Measurements from ENCODE around the gene BBS7.
A peak's percentile ranks its signal among the peaks of the same experiment; 100 is the strongest.

The BBS7 gene

DNA sequence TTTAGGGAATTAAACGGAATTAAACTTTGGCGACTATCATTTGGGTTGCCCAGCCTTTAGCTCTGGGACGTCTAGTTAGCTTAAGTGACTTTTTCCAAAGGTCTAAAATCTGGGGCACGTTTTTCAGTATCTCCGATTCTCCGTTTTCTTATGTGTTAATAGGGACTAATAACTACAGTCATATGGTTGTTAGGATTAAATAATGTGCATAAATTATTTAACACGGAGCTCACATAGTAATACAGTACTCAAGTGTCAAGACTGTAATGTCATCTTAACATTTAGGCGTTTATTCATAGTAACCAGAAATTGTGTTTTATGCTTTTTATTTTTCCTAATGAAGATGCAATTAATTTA lies 46.1 kb downstream of the BBS7 start:
- DNase-seq = no peak

DNA sequence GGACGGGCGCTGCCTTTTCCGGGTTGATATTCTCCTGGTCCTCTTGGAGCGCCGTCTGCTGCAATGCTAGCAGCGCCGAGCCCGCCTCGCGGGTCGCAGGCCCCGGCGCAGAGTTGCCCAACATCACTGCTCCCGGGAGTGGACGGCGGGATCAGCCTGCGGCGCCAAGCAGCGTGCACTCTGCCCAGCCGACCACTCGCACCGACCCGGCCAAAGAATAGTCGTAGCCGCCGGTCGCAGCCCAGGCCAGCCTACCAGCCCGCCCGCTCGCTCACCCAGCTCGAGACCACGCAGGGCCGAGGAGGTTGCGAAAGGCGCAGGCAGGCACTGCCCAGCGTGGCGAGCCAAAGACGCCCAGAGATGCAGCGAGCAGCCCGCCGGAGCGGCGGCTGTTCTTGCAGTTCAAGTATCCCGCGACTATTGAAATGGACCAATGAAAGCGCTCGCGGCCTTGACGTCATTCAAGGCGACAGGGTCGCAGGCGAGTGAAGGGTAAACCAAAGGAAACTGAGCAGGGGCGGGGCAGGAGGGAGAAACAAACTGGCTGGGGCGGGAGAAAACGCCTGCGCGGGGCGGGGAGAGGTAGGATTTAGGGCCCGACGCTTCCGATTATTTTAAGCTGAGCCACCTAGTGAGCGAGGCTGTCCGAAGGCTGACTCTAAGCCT lies 46.6 kb downstream of the BBS7 start, which contains the start of gene CCNA2:
Gene CCNA2, minus strand, starts transcription at position 379 of the 666 bp plus-strand sequence. Its CDS starts 255 bp downstream, at position 124.
- peak; percentile 97 for DNase-seq

GRCh38 chr4:121822796-121823504 lies 47.3 kb downstream of the BBS7 start:
- peak; percentile 42 for DNase-seq

DNA sequence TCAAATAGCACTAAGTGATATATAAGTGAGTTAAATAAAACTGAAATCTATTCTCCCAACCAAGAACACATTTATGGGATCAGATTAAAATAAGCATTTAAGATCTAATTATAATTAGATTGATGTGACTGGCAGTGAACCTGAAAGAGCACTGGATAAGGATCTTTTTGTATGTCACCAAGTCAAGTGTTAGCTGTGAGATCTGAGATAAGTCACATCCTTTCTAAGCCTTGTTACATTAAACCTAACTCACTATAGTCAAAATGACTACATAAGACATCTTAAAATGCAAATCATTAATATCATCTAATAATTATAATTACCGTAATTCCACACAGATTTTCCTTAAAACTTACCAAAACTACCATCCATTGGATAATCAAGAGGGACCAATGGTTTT lies 48.2 kb downstream of the BBS7 start:
- DNase-seq = no peak

DNA sequence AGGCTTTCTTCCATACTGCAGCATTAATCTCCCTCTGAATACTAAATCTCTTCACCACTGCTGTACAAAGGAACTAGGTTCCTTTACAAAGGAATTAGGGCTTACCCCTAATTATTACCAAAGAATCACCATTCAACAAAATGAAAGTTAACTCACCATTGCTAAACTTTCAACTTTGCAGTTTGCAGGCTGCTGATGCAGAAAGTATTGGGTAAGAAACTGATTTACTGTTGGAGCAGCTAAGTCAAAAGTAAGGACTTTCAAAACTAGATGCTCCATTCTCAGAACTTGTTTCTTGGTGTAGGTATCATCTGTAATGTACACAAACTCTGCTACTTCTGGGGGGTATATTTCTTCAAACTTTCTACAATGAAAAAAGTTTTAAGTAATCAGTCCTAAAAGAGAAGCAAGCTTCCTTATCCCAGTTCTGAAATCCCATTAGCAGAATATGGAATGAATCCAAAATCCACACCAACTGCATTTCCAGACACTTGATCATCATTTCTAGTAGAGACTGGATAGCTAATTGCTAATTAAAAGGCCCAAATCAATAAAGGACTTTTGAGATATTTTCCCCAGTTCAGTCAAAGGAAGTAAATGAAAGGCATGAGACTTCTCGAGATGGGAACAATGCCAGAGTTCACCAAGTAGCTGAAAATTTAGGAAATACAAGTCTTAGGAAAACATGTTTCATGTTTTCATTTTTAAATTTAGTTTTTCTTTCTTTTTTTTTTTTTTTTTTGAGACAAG lies 50.9 kb downstream of the BBS7 start:
- peak; percentile 42 for DNase-seq

GRCh38 chr4:121818215-121818614 lies 52.1 kb downstream of the BBS7 start:
- no peak for DNase-seq

- DNase-seq = no peak
Observed at GRCh38 chr4:121817701-121818100, 52.6 kb downstream of the BBS7 start.

DNA sequence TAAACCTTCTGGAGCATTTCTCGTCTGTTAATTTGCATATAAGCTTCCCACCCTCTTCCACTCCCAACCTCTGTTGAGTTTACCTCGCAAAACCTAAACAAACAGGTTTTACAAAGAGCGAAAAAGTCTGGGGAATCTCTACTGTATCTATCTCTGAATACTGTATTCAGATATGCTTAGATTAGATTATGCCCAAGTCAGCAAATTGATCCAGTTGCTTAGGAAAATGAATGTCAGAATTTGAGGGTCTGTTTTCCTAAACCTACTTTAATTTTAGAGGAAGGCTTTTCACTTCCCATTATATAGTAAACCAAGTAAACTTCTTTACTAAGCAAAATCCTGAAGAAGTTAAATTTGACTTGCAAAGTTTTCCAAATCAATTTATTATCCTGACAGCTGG lies 53.3 kb downstream of the BBS7 start:
- no peak for DNase-seq

- no peak for DNase-seq
Observed at GRCh38 chr4:121814756-121815155, 55.5 kb downstream of the BBS7 start.

DNA sequence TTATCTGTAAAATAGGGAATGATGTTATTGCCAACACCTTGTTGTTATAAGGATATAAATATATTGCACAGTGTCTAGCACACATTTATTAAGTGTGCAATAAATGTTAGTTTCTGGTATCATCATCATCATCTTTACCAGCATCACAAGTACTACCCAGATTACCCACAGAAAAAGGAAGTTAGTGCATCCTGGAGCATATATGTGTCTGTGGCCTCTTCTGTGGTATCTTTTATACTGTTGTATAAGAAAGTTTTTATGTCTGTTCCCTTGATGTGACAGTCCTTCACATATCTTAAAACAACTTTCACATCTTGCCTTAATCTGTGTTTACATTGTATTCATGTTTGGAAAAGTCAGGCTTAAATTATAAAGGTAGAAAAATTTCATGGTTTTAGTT lies 59.2 kb downstream of the BBS7 start:
- DNase-seq = no peak

- DNase-seq = no peak
Observed at GRCh38 chr4:121806411-121806810, 63.9 kb downstream of the BBS7 start.

- DNase-seq = no peak
Observed at GRCh38 chr4:121801715-121802075, 68.6 kb downstream of the BBS7 start.

DNA sequence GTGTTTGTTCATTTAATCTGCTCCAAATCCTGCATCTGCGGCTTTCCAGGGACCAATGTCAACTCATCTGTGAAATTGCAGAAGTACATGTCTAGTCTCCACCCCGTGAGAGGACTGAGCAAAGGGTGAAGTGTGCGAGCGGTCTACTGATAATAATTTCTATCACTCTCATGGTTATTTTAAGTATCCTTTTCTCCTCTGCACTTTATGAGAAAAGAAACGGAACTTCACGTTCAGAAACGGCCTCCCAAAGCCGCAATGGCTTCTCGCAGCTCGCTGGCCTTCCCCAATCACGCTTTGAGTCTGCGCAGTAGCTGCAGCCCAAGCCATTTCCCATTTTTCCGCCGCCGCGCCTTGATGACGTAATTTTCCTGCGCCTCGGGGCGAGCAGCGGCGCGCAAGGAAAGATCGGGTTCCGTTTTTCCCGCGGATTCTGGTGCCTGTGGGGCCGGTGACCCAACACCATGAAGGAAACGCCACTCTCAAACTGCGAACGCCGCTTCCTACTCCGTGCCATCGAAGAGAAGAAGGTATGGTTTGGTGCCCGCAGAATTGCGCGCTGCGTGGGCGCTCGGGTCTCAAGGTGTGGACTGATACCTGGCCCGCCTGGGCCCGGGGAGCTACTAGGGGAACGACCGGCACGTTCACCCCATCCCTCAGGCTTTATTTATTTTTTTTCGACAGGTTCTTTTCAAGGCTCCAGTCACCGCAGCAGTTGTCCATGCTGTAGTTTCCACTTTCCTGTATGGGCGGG lies 69.1 kb downstream of the BBS7 start, which contains the start of gene EXOSC9:
Gene EXOSC9, plus strand, starts transcription at position 363 of the 754 bp plus-strand sequence. Its CDS starts 102 bp downstream, at position 465.
- peak; percentile 96 for DNase-seq

DNA sequence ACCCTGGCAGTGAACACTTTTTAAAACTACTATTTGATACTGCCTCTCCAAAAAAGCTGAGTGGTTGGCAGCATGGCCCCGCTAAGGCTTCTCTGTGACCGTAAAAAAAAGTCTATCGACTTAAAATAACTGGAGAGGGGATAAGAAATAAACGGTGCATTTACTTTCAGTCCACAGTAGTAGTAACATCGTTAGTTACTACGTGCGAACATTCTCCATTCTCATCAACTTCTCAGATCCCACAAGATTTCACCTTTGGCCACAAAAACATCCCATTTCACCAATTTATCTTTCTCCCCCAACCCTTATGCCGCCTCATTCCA lies 69.7 kb downstream of the BBS7 start:
- no peak for DNase-seq

GRCh38 chr4:121799867-121800501 lies 70.3 kb downstream of the BBS7 start:
- no peak for DNase-seq

- no peak for DNase-seq
Observed at GRCh38 chr4:121799208-121799823, 71.0 kb downstream of the BBS7 start.

DNA sequence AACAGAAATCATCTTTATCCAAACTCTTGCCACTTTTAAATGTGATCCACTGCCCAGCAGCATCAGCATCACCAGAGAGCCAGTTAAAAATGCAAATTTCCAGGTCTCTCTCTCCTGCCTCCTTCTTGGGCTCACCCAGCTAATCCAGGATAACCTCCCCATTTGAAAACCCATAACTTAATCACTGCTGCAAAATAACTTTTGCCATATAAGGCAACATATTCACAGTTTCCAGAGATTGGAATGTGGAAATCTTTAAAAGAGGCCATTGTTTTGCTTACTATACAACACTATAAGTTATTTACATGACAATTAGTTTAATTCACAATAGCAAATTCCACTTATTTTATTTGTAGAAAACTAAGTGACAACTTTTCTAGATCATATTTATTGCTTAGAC lies 74.0 kb downstream of the BBS7 start:
- peak; percentile 58 for DNase-seq

DNA sequence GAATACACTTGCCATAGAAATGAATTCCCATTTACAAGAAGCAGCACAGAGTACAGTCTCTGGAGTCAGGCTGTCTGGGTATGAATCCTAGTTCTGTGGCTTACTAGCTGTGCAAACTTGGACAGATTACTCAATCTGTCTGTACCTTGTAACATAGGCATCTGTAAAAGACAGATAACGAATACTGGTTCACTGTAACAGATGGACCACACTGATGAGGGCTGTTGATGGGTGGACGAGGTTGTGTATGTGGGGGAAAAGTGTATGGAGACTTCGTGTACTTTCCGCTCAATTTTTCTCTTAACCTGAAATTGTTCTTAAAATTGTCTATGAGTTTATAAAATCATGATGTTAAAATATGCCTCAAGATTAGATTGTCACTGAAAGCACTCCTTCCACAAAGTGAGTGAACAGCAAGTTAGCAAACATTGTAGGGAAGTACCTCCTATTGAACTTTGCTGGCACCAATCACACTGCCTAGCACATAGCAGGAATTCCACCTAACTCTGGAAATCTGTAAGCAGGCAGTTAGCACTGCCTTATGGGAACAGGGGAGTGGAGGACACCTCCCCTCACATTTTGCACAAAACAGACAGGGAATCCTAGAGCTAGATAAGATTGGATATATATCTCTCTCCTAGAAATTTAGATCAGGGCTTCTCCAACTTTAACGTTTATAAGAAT lies 75.6 kb downstream of the BBS7 start:
- DNase-seq = peak; percentile 35

DNA sequence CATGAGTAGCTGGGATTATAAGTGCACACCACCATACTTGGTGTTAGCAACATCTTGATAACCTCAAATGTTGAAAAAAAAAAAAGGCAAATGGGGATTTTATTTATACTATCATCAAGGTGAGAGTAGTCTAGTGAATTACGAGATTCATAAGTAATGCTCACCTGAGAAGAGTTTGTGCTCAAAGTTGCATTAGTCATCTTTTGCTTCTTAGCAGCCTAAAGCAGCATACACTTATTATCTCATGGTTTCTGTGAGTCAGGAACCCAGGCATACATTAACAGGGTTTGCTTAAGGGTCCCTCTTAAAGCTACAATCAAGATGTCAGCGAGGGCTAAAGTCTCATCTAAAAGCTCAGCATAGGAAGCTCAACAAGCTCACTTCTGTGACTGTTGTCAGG lies 77.3 kb downstream of the BBS7 start:
- DNase-seq = no peak

GRCh38 chr4:121791481-121791880 lies 78.8 kb downstream of the BBS7 start:
- peak; percentile 87 for DNase-seq

GRCh38 chr4:121790976-121791375 lies 79.3 kb downstream of the BBS7 start:
- no peak for DNase-seq

Data from fibroblast of skin of right quadriceps (primary cell).